KMS-11 (cell line): Measurements from ENCODE around the gene TMEM143.
A peak's percentile ranks its signal among the peaks of the same experiment; 100 is the strongest.
"Not testable (repeated sequence)": the region's sequence is repeated elsewhere in the genome, so short reads cannot be mapped to it uniquely, and the experiment has no call there.

Source experiments
- H2AFZ ChIP-seq: fragments of 200-600 bp; sonication (generic); 2 replicates; pipeline ENCODE4 v1.6.1; 2016; ENCODE audit warnings: antibody characterized with exemption, mixed run types, low read depth
- H3K27ac ChIP-seq: fragments of 200-600 bp; sonication (generic); 2 replicates; pipeline ENCODE4 v1.6.1; 2016; ENCODE audit warnings: mild to moderate bottlenecking, mixed run types
- H3K27me3 ChIP-seq: fragments of 200-600 bp; sonication (generic); 2 replicates; pipeline ENCODE4 v1.6.1; 2017; ENCODE audit warnings: mild to moderate bottlenecking, low read depth, mixed run types, moderate library complexity; ENCODE audit not compliant: insufficient read depth
- H3K36me3 ChIP-seq: fragments of 200-600 bp; sonication (generic); 2 replicates; pipeline ENCODE4 v1.6.1; 2017; ENCODE audit warnings: mild to moderate bottlenecking, mixed run types; ENCODE audit not compliant: insufficient read depth
- H3K4me1 ChIP-seq: fragments of 200-600 bp; sonication (generic); 2 replicates; pipeline ENCODE4 v1.6.1; 2016; ENCODE audit warnings: mild to moderate bottlenecking, low read depth, mixed run types; ENCODE audit not compliant: poor library complexity, severe bottlenecking
- H3K4me2 ChIP-seq: fragments of 200-600 bp; sonication (generic); 2 replicates; pipeline ENCODE4 v1.7.0; 2016; ENCODE audit warnings: mild to moderate bottlenecking, mixed run types
- H3K4me3 ChIP-seq: fragments of 200-600 bp; sonication (generic); IDR thresholded peaks from 2 replicates; pipeline ENCODE4 v1.6.1; 2017; ENCODE audit warnings: low read depth, low read length, mixed read lengths; ENCODE audit not compliant: insufficient read depth
- H3K79me2 ChIP-seq: fragments of 200-600 bp; sonication (generic); 2 replicates; pipeline ENCODE4 v1.6.1; 2016; ENCODE audit warnings: low read depth, mixed run types; ENCODE audit not compliant: insufficient read depth
- H3K9ac ChIP-seq: fragments of 200-600 bp; sonication (generic); 2 replicates; pipeline ENCODE4 v1.6.1; 2016; ENCODE audit warnings: mild to moderate bottlenecking, mixed run types
- H4K20me1 ChIP-seq: fragments of 200-600 bp; sonication (generic); 2 replicates; pipeline ENCODE4 v1.6.1; 2016; ENCODE audit warnings: mild to moderate bottlenecking, mixed run types; ENCODE audit not compliant: insufficient read depth
- CTCF ChIP-seq: fragments of 200-600 bp; sonication (generic); conservative IDR thresholded peaks from 2 replicates; pipeline ENCODE4 v1.6.1; 2017; ENCODE audit warnings: low read depth, mild to moderate bottlenecking, antibody characterized with exemption, low read length, moderate library complexity, mixed read lengths

Gene TMEM143

GRCh38 chr19:48292798-48293197 is 70.9 kb downstream of the TMEM143 start:
- H3K9ac ChIP-seq = no peak overlapping the region
- peaks cover 88% of the 10 kb centered on the region for H3K27me3 ChIP-seq
- H3K4me1 ChIP-seq = peaks cover 5% of the 10 kb centered on the region
- no peaks in the 10 kb centered on the region for H4K20me1 ChIP-seq
- H3K79me2 ChIP-seq = no peaks in the 10 kb centered on the region
- no peak for TF ChIP-seq CTCF
- no peak overlapping the region for H3K4me3 ChIP-seq
- H3K4me2 ChIP-seq = no peak overlapping the region
- no peak overlapping the region for H3K27ac ChIP-seq
- H2AFZ ChIP-seq = no peak overlapping the region
- H3K36me3 ChIP-seq = no peaks in the 10 kb centered on the region

- not testable (repeated sequence) for H3K4me1 ChIP-seq, H3K79me2 ChIP-seq, H3K9ac ChIP-seq, H3K27ac ChIP-seq, H4K20me1 ChIP-seq, H3K4me3 ChIP-seq, H3K36me3 ChIP-seq
- H3K4me2 ChIP-seq = peak overlapping the region; percentile 62; the same call in 1 of the 2 replicates
- H3K27me3 ChIP-seq = peaks cover 91% of the 10 kb centered on the region
- peak overlapping the region; percentile 67 for H2AFZ ChIP-seq
These were observed 72.3 kb downstream of the TMEM143 start for GRCh38 chr19:48291489-48291815.

GRCh38 chr19:48290771-48291488 is 72.8 kb downstream of the TMEM143 start:
- Histone ChIP-seq H3K9ac (no peak overlapping the region), H3K4me1 (peaks cover 5% of the 10 kb centered on the region), H3K79me2 (no peaks in the 10 kb centered on the region), H3K27ac (no peak overlapping the region), H2AFZ (peak overlapping the region; percentile 67), H3K36me3 (no peaks in the 10 kb centered on the region), H3K4me2 (peak overlapping the region; percentile 62), H3K4me3 (no peak overlapping the region), H3K27me3 (peaks cover 91% of the 10 kb centered on the region), H4K20me1 (no peaks in the 10 kb centered on the region)
- TF ChIP-seq CTCF = peak; percentile 94

- H3K4me1 ChIP-seq = peaks cover 5% of the 10 kb centered on the region
- H3K27ac ChIP-seq = no peak overlapping the region
- TF ChIP-seq CTCF = no peak
- H3K9ac ChIP-seq = no peak overlapping the region
- H3K4me3 ChIP-seq = no peak overlapping the region
- peaks cover 91% of the 10 kb centered on the region for H3K27me3 ChIP-seq
- no peaks in the 10 kb centered on the region for H3K79me2 ChIP-seq
- H4K20me1 ChIP-seq = no peaks in the 10 kb centered on the region
- H3K36me3 ChIP-seq = no peaks in the 10 kb centered on the region
- no peak overlapping the region for H3K4me2 ChIP-seq
- H2AFZ ChIP-seq = no peak overlapping the region
These were observed 73.4 kb downstream of the TMEM143 start for GRCh38 chr19:48290401-48290770.

GRCh38 chr19:48287748-48288147 is 76.0 kb downstream of the TMEM143 start:
- no peak overlapping the region for H3K9ac ChIP-seq
- no peaks in the 10 kb centered on the region for H4K20me1 ChIP-seq
- H3K36me3 ChIP-seq = no peaks in the 10 kb centered on the region
- H3K27ac ChIP-seq = no peak overlapping the region
- H3K4me2 ChIP-seq = no peak overlapping the region
- H3K79me2 ChIP-seq = no peaks in the 10 kb centered on the region
- H3K4me3 ChIP-seq = no peak overlapping the region
- no peak overlapping the region for H2AFZ ChIP-seq
- peaks cover 5% of the 10 kb centered on the region for H3K4me1 ChIP-seq
- H3K27me3 ChIP-seq = peaks cover 86% of the 10 kb centered on the region
- TF ChIP-seq CTCF = no peak
